22Rv1 (cell line): ENCODE data around the gene ERAP2.

Source experiments
- ZFX ChIP-seq: fragments of 450-650 bp; IDR thresholded peaks from 2 replicates; pipeline ENCODE4 v1.6.1; 2017; ENCODE audit warnings: antibody characterized with exemption, borderline replicate concordance
- TF ChIP-seq, protein P1 (sequence below): fragments of 450-650 bp; IDR thresholded peaks from 2 replicates; pipeline ENCODE4 v1.5.1; 2017; ENCODE audit warnings: mild to moderate bottlenecking

DNA sequence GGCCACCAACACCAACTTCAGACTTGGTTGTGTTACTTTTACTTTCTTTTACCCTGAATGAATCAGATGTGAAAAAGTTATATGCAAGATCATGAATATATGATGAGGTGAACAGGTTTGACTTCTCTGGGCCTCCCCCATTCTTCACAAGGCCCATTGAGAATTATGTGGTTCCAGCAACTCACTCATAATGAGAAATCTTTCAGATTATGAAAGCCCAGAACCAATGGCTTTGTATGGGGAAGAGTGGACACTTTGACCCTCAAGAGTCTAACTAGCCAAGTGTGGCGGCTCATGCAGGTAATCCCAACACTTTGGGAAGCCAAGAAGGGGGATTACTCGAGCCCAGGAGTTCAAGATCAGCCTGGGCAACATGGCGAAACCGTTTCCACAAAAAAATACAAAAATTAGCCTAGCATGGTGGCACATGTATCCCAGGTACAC lies 43.5 kb downstream of the ERAP2 start:
- TF ChIP-seq, protein P1, sequence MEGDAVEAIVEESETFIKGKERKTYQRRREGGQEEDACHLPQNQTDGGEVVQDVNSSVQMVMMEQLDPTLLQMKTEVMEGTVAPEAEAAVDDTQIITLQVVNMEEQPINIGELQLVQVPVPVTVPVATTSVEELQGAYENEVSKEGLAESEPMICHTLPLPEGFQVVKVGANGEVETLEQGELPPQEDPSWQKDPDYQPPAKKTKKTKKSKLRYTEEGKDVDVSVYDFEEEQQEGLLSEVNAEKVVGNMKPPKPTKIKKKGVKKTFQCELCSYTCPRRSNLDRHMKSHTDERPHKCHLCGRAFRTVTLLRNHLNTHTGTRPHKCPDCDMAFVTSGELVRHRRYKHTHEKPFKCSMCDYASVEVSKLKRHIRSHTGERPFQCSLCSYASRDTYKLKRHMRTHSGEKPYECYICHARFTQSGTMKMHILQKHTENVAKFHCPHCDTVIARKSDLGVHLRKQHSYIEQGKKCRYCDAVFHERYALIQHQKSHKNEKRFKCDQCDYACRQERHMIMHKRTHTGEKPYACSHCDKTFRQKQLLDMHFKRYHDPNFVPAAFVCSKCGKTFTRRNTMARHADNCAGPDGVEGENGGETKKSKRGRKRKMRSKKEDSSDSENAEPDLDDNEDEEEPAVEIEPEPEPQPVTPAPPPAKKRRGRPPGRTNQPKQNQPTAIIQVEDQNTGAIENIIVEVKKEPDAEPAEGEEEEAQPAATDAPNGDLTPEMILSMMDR = no peak
- TF ChIP-seq ZFX = no peak
